HG02759 (cell line): ENCODE measurements around the gene PRLH.
"Not testable (repeated sequence)": the region's sequence is repeated elsewhere in the genome, so short reads cannot be mapped to it uniquely, and the experiment has no call there.

Source experiments
- ATAC-seq: cut with Tn5 transposase; IDR thresholded peaks from one replicate; pipeline ENCODE4 v1.9.1; 2021; ENCODE audit warnings: mild to moderate bottlenecking, moderate library complexity; ENCODE audit not compliant: unreplicated experiment

Gene PRLH

GRCh38 chr2:237598468-237599208, 32.3 kb downstream of the PRLH start:
- no peak for ATAC-seq

GRCh38 chr2:237599465-237600110, 33.2 kb downstream of the PRLH start:
- ATAC-seq = no peak

GRCh38 chr2:237600205-237600846, 34.0 kb downstream of the PRLH start:
- ATAC-seq = no peak

GRCh38 chr2:237601453-237602116, 35.2 kb downstream of the PRLH start:
- ATAC-seq = no peak

- no peak for ATAC-seq
These were observed 36.0 kb downstream of the PRLH start for GRCh38 chr2:237602409-237602808.

- ATAC-seq = no peak
These were observed 36.8 kb downstream of the PRLH start for GRCh38 chr2:237603049-237603717.

GRCh38 chr2:237603718-237604362, 37.5 kb downstream of the PRLH start:
- ATAC-seq = no peak

GRCh38 chr2:237604391-237604790, 38.0 kb downstream of the PRLH start:
- no peak for ATAC-seq

GRCh38 chr2:237604960-237605359, 38.6 kb downstream of the PRLH start:
- ATAC-seq = no peak

- ATAC-seq = not testable (repeated sequence)
These were observed 40.1 kb downstream of the PRLH start for GRCh38 chr2:237606522-237606921.

- no peak for ATAC-seq
These were observed 46.4 kb downstream of the PRLH start for GRCh38 chr2:237612527-237613357.

- no peak for ATAC-seq
These were observed 47.3 kb downstream of the PRLH start for GRCh38 chr2:237613679-237614078.

- no peak for ATAC-seq
These were observed 47.9 kb downstream of the PRLH start for GRCh38 chr2:237614151-237614720.

GRCh38 chr2:237615631-237616249, 49.4 kb downstream of the PRLH start:
- no peak for ATAC-seq

GRCh38 chr2:237616373-237616733, 50.0 kb downstream of the PRLH start:
- ATAC-seq = no peak
